Sigmoid colon (tissue), 7 donors: ENCODE results near the gene NOSIP. TPM values are rescaled to one million over a fixed set of nuclear protein-coding genes. Genes with fewer than 3 reads are reported as not detected.
A peak's percentile ranks its signal among the peaks of the same experiment; 100 is the strongest.

Experiments used
- DNase-seq: peaks from one replicate; pipeline ENCODE4 v3.0.0-alpha.2; 2019
- H3K27ac ChIP-seq, 4 donors: fragments of 200-600 bp; sonication (generic); one replicate each; pipeline ENCODE4 v1.5.1; 2016 to 2019; ENCODE audit warnings: mild to moderate bottlenecking in 1 of 4
- H3K27me3 ChIP-seq, 3 donors: fragments of 200-600 bp; sonication (generic); one replicate each; pipeline ENCODE4 v1.5.1; 2019; ENCODE audit warnings: mild to moderate bottlenecking in 1 of 3
- H3K36me3 ChIP-seq, 4 donors: fragments of 200-600 bp; sonication (generic); one replicate each; pipeline ENCODE4 v1.5.1; 2016 to 2019
- H3K4me1 ChIP-seq, 4 donors: fragments of 200-600 bp; sonication (generic); one replicate each; pipeline ENCODE4 v1.5.1; 2017 to 2019
- H3K4me3 ChIP-seq, 4 donors: fragments of 200-600 bp; sonication (generic); one replicate each; pipeline ENCODE4 v1.5.1; 2017 to 2019; ENCODE audit warnings: mild to moderate bottlenecking in 2 of 4, moderate library complexity in 1 of 4
- H3K9me3 ChIP-seq, 4 donors: fragments of 200-600 bp in 3 of 4; sonication (generic) in 3 of 4; one replicate each; pipeline versions ENCODE4 v1.5.1 to v1.6.1; 2013 to 2019
- CTCF ChIP-seq, 4 experiments: fragments of 450-650 bp in 3 of 4; fragments of 200-600 bp in 1 of 4; IDR thresholded peaks; one replicate each; pipeline ENCODE4 v1.5.1; 2016 to 2019; ENCODE audit warnings: antibody characterized with exemption in 4 of 4, mild to moderate bottlenecking in 3 of 4, moderate library complexity in 2 of 4
- EP300 ChIP-seq, 4 donors: sonication (generic); formaldehyde crosslinking; IDR thresholded peaks; one replicate each; pipeline ENCODE4 v1.6.1; 2017; ENCODE audit warnings: antibody characterized with exemption in 4 of 4
- POLR2A ChIP-seq, 2 donors: fragments of 450-650 bp; IDR thresholded peaks; one replicate each; pipeline ENCODE4 v1.6.1; 2016; ENCODE audit warnings: antibody characterized with exemption in 2 of 2, mild to moderate bottlenecking in 2 of 2, moderate library complexity in 2 of 2
- POLR2AphosphoS5 ChIP-seq, 4 donors: sonication (generic); formaldehyde crosslinking; IDR thresholded peaks; one replicate each; pipeline ENCODE4 v1.6.1; 2017; ENCODE audit warnings: antibody characterized with exemption in 4 of 4
- WGBS, 2 donors: extraction: QIAGEN DNeasy Blood & Tissue Kit; methylation state at CpG; one replicate each; pipeline ENCODE4 v1.1.7; 2013; 5-methylcytosine and 5-hydroxymethylcytosine counted together
- intact Hi-C: fragments of 100-400 bp; cut with DNase I; formaldehyde crosslinking; loops from one replicate; pipeline ENCODE4 v1.15.1; 2023
- polyA plus RNA-seq, 3 donors: library from polyadenylated mRNA; stranded (reverse); fragments of 200-250 nt; gene quantifications; one replicate each; pipeline ENCODE4 v1.2.3, GENCODE V29; 2013
- total RNA-seq, 4 donors: library from RNA; depleted of rRNA; stranded (reverse); fragments of >200 nt; gene quantifications; one replicate each; pipeline ENCODE4 v1.1.0, GENCODE V29; 2016
- donor health status: healthy with polysubstance abuse.
- donor health status: Bipolar disorder and iron deficiency.
- donor health status: healthy.

Gene NOSIP
- total and polyA plus RNA-seq, 7 donors = 47.6 to 123 (median 67.8) TPM

GRCh38 chr19:49594993-49595818 is 14.8 kb upstream of the NOSIP start:
- intact Hi-C loops = loop anchor here (5.0 kb wide), 2 partner anchors 82 to 723 kb away; partner anchors contain the start of genes PPP1R15A and PRMT1

GRCh38 chr19:49594157-49594992 is 14.0 kb upstream of the NOSIP start:
- DNase-seq = no peak
- peaks cover 0 to 45% (median 27%) of the 10 kb centered on the region in 4 donors for H3K4me1 ChIP-seq
- H3K9me3 ChIP-seq = no peaks in the 10 kb centered on the region
- peak overlapping the region; percentile 92 to 97 (median 96) for H3K27ac ChIP-seq
- no peak for TF ChIP-seq EP300 (IDR thresholded peaks at IDR 0.05)
- no peak for TF ChIP-seq POLR2AphosphoS5 (IDR thresholded peaks at IDR 0.05)
- TF ChIP-seq CTCF (IDR thresholded peaks at IDR 0.05) = no peak
- TF ChIP-seq POLR2A (IDR thresholded peaks at IDR 0.05) = no peak
- H3K4me3 ChIP-seq = no peak overlapping the region
- WGBS, 2 donors = 93 to 95% methylated on average over 35 of the region's 35 CpGs
- H3K36me3 ChIP-seq = peaks cover 15 to 52% (median 40%) of the 10 kb centered on the region in 4 donors
- no peaks in the 10 kb centered on the region for H3K27me3 ChIP-seq
- intact Hi-C loops = loop anchor here (5.0 kb wide), 2 partner anchors 83 to 722 kb away; partner anchors contain the start of genes PPP1R15A and PRMT1

More at GRCh38 chr19:49594993-49595818, 14.8 kb upstream of the NOSIP start:
- peak overlapping the region in 2 of 4 donors; percentile 94 to 97 for H3K27ac ChIP-seq
- peaks cover 15 to 61% (median 48%) of the 10 kb centered on the region in 4 donors for H3K36me3 ChIP-seq
- no peaks in the 10 kb centered on the region for H3K9me3 ChIP-seq
- no peak overlapping the region for H3K4me3 ChIP-seq
- TF ChIP-seq CTCF (IDR thresholded peaks at IDR 0.05) (no peak), POLR2A (IDR thresholded peaks at IDR 0.05) (no peak), EP300 (IDR thresholded peaks at IDR 0.05) (no peak), POLR2AphosphoS5 (IDR thresholded peaks at IDR 0.05) (no peak)
- DNase-seq = no peak
- no peaks in the 10 kb centered on the region for H3K27me3 ChIP-seq
- WGBS, 2 donors = 92 to 94% methylated on average over 35 of the region's 35 CpGs
- H3K4me1 ChIP-seq = peaks cover 0 to 39% (median 27%) of the 10 kb centered on the region in 4 donors

DNA sequence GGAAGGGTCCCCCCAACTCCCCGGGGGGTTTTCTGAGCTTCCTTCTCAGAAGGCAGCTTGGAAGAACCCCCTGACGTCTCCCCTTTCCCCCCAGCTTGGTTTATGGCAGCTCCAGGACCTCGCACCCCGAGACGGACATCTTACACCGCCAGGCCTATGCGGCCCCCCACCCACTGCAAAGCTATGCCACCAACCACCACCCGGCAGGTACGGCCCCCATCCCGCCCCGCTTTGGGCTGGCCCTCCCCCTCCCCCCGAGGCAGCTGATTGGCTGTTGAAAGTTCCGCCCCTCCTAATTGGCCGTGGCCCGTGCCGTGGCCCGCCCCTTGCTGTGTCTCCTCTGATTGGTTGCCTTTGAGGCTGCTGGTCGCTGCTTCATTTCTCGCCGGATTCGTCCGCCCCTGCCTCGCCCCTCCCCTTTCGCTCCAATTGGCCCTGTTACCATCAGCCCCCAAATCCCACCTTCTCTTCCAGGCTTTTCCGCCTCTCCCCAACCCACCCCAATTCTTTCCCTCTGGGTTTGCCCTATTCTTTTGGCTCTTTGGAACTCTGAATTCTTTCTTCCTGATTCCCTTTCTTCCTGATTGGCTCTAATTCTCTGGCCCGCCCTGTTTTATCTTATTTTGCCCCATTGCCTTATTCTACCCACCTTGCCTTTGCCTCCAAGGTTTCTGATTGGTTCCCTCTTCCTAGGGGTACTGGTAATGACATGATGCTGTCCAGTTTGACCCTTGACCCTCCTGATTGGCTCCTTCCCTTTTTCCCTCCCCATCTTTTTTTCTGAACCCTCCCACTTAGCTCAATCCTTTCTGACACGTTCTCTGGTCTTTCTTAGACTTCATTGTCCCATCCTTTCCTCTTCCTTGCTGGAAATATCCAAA is 13.1 kb upstream of the NOSIP start:
- TF ChIP-seq EP300 (IDR thresholded peaks at IDR 0.05) (no peak), POLR2AphosphoS5 (IDR thresholded peaks at IDR 0.05) (peak in 1 of 4 donors; percentile 9)
- intact Hi-C loops = loop anchor here (5.0 kb wide), 2 partner anchors 84 to 721 kb away; partner anchors contain the start of genes PPP1R15A and PRMT1
- no peaks in the 10 kb centered on the region for H3K27me3 ChIP-seq
- DNase-seq = peak; percentile 97
- H3K4me3 ChIP-seq = peak overlapping the region; percentile 21 to 95 (median 88)
- peaks cover 0 to 45% (median 27%) of the 10 kb centered on the region in 4 donors for H3K4me1 ChIP-seq
- H3K27ac ChIP-seq = peak overlapping the region; percentile 92 to 97 (median 96)
- peaks cover 15 to 43% (median 38%) of the 10 kb centered on the region in 4 donors for H3K36me3 ChIP-seq
- 5 to 7% methylated on average over 27 of the region's 27 CpGs for WGBS, 2 donors
- no peaks in the 10 kb centered on the region for H3K9me3 ChIP-seq

GRCh38 chr19:49592486-49593232 is 12.3 kb upstream of the NOSIP start:
- TF ChIP-seq EP300 (IDR thresholded peaks at IDR 0.05) (no peak), POLR2AphosphoS5 (IDR thresholded peaks at IDR 0.05) (no peak)
- Histone ChIP-seq H3K4me1 (peaks cover 0 to 45% (median 27%) of the 10 kb centered on the region in 4 donors), H3K27ac (peak overlapping the region; percentile 92 to 97 (median 96)), H3K27me3 (no peaks in the 10 kb centered on the region), H3K36me3 (peaks cover 15 to 37% (median 35%) of the 10 kb centered on the region in 4 donors), H3K9me3 (no peaks in the 10 kb centered on the region), H3K4me3 (peak overlapping the region; percentile 71 to 95 (median 88))
- intact Hi-C loops = loop anchor here (5.0 kb wide), 2 partner anchors 85 to 720 kb away; partner anchors contain the start of genes PPP1R15A and PRMT1
- peak; percentile 69 for DNase-seq
- 1 to 4% methylated on average over 28 of the region's 28 CpGs for WGBS, 2 donors
